COLO668 (cell line): ENCODE results near the gene RASA1.

Experiments
- DNase-seq: peaks from one replicate; lab custom pipeline; 2025; ENCODE audit not compliant: unreplicated experiment; lab: John Stamatoyannopoulos, UW

Gene RASA1

GRCh38 chr5:87438231-87438630, 170.5 kb downstream of the RASA1 start:
- DNase-seq, result no peak
